Astrocyte of the spinal cord (primary cell): ENCODE data around the gene PFDN6.

Experiments
- DNase-seq: peaks from one replicate; pipeline ENCODE4 v3.0.0; 2011; ENCODE audit warnings: low read depth, low spot score
- H3K4me3 ChIP-seq: 2 replicates; pipeline ENCODE4 v1.5.1; 2011; ENCODE audit warnings: low read depth, mild to moderate bottlenecking, low read length, moderate library complexity
- CTCF ChIP-seq: IDR thresholded peaks from 2 replicates; pipeline ENCODE4 v1.5.1; 2012; ENCODE audit warnings: low read depth, mild to moderate bottlenecking, low read length, inconsistent platforms
- in situ Hi-C: cut with HindIII; loops from 2 replicates; pipeline ENCODE4 v1.10.0; 2017; ENCODE audit warnings: low sequenced_read_pairs

The PFDN6 gene

GRCh38 chr6:33288141-33288920 is 1.1 kb upstream of the PFDN6 start:
- no peak for TF ChIP-seq CTCF

GRCh38 chr6:33289784-33290315 is 449 bp downstream of the PFDN6 start:
- in situ Hi-C loops, result no loop called here
- peak overlapping the region; percentile 95 for H3K4me3 ChIP-seq
- no peak for TF ChIP-seq CTCF

More at GRCh38 chr6:33288141-33288920, 1.1 kb upstream of the PFDN6 start:
- in situ Hi-C loops, result no loop called here
- no peak for DNase-seq
- peak overlapping the region; percentile 95 for H3K4me3 ChIP-seq

GRCh38 chr6:33290459-33290858 is 1.1 kb downstream of the PFDN6 start:
- TF ChIP-seq CTCF, result no peak
- in situ Hi-C loops, result no loop called here
- no peak for DNase-seq
- H3K4me3 ChIP-seq, result peak overlapping the region; percentile 95

More at GRCh38 chr6:33289784-33290315, 449 bp downstream of the PFDN6 start:
- DNase-seq, result no peak

GRCh38 chr6:33292996-33293682 is 3.7 kb downstream of the PFDN6 start:
- in situ Hi-C loops, result no loop called here
- no peak for DNase-seq
- TF ChIP-seq CTCF, result no peak
- no peak overlapping the region for H3K4me3 ChIP-seq

GRCh38 chr6:33294086-33294823 is 4.9 kb downstream of the PFDN6 start:
- in situ Hi-C loops, result no loop called here
- no peak for DNase-seq
- H3K4me3 ChIP-seq, result no peak overlapping the region
- TF ChIP-seq CTCF, result no peak
